ENCODE results near the gene GNB1L. TPM values are rescaled to one million over a fixed set of nuclear protein-coding genes. Genes with fewer than 3 reads are reported as not detected.

GNB1L gene
- total RNA-seq, 1 donor from 2014 or later, result 3.0 TPM

DNA sequence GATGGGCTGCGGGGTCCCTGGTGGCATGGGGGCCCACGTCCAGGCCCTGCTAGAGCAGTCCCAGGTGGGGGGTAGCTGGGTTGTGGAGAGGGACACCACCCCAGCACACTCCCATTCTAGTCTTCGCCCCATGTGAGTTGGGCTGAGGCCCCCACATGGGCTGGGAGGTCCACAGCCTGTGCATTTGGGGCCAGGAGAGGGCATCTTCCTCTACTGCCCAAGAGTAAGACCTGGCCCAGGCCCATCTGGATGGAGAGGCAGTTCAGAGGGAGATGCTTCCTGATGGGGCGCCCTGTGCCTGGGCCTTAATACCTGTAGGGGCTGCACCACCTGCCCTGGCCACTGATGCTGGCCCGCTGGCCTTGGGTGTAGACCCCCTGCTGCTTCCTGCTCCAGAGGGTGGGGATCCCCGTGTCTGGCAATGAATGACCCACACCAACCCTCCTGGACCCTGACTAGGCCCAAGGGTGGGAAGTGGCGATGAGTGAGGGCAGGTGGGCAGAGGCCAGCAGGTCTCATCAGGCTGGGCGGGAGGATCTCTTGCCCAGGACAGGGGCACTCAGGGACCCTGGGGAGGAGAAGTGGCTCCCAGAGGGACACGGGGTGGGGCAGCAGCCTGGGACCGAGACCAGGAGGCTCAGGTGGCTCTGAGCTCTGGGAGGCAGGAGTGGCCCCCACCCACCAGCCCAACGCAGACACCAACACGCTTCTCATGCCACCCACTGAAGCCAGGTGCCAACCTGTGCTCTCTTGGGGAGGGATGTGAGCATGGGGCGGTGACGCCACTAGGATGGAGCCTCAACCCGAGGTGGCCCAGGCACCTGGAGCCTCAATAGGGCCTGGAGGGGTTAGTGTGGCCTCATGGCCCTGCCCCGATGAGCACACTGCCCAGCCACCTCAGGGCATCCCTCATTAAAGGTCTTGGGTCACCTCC is 17.4 kb upstream of the GNB1L start:
- Mint-ChIP-seq H3K27ac (no peak overlapping the region), H3K27me3 (ENCODE audit: insufficient read depth, low read depth) (no peaks in the 10 kb centered on the region), H3K4me1 (peaks cover 15% of the 10 kb centered on the region), H3K4me3 (no peak overlapping the region), H3K36me3 (no peaks in the 10 kb centered on the region), H3K9me3 (no peaks in the 10 kb centered on the region)
- no peaks in the 10 kb centered on the region for H3K9me3 ChIP-seq (ENCODE audit: low read depth)
- no peak overlapping the region for H3K27ac ChIP-seq
- H3K4me3 ChIP-seq, result no peak overlapping the region
- TF ChIP-seq EZH2phosphoT487 (IDR thresholded peaks at IDR 0.05), result no peak
- TF ChIP-seq, protein P1, sequence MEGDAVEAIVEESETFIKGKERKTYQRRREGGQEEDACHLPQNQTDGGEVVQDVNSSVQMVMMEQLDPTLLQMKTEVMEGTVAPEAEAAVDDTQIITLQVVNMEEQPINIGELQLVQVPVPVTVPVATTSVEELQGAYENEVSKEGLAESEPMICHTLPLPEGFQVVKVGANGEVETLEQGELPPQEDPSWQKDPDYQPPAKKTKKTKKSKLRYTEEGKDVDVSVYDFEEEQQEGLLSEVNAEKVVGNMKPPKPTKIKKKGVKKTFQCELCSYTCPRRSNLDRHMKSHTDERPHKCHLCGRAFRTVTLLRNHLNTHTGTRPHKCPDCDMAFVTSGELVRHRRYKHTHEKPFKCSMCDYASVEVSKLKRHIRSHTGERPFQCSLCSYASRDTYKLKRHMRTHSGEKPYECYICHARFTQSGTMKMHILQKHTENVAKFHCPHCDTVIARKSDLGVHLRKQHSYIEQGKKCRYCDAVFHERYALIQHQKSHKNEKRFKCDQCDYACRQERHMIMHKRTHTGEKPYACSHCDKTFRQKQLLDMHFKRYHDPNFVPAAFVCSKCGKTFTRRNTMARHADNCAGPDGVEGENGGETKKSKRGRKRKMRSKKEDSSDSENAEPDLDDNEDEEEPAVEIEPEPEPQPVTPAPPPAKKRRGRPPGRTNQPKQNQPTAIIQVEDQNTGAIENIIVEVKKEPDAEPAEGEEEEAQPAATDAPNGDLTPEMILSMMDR (IDR thresholded peaks at IDR 0.05), result no peak
- TF ChIP-seq EZH2 (IDR thresholded peaks at IDR 0.05), result no peak
- peaks cover 17% of the 10 kb centered on the region for H4K20me1 ChIP-seq (ENCODE audit: low read depth)
- no peak overlapping the region for H2AFZ ChIP-seq (replicated peaks)
- H3F3A ChIP-seq (ENCODE audit: low read depth), result peaks cover 9% of the 10 kb centered on the region
- no peaks in the 10 kb centered on the region for H3K36me3 ChIP-seq
- H3K4me2 ChIP-seq, result no peak overlapping the region
- H3K27me3 ChIP-seq, result no peaks in the 10 kb centered on the region
- H3K9ac ChIP-seq, result no peak overlapping the region
- DNase-seq (ENCODE audit: low spot score), result no peak
- H3K79me2 ChIP-seq (ENCODE audit: low read depth), result no peaks in the 10 kb centered on the region
- peaks cover 11% of the 10 kb centered on the region for H3K4me1 ChIP-seq

DNA sequence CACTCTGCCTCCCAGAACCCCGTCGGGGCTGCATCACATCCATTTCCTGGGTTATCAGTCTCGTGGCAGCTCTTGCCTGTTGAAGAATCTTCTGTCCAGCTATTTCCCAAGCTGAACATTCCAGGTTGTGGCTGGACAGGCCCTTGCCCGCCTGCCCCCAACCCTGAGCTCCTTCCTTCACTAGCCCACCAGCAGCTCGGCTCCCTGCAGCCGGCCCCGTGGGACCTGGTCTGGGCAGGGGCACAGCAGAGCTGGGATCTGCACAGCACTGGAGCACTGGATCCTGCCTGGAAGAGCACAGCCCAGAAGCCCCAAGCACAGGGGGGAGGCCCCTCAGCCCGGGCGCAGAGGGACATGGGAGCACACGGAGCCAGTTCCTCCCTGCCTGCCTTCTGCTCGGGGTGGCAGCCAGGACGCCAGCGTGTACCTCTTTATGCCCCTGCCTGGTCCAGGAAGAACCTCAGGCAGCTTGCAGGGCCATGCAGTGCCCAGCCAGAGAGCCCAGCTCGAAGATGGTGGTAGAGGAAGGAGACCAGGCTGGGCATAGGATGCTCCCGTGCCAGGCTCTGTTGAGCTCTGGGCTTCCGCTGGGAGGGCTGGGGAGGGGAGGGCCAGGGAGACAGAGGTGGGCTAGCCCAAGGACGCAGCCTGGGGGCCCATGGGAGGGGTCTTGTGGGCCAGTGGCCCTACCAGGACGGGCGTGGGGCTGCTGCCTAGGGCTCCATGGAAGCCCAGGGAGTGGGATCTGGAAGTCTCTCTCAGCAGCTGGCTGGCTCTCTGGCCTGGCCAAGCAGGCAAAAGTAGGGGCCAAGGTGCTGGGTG is 16.6 kb upstream of the GNB1L start:
- H3K27ac Mint-ChIP-seq, result no peak overlapping the region

DNA sequence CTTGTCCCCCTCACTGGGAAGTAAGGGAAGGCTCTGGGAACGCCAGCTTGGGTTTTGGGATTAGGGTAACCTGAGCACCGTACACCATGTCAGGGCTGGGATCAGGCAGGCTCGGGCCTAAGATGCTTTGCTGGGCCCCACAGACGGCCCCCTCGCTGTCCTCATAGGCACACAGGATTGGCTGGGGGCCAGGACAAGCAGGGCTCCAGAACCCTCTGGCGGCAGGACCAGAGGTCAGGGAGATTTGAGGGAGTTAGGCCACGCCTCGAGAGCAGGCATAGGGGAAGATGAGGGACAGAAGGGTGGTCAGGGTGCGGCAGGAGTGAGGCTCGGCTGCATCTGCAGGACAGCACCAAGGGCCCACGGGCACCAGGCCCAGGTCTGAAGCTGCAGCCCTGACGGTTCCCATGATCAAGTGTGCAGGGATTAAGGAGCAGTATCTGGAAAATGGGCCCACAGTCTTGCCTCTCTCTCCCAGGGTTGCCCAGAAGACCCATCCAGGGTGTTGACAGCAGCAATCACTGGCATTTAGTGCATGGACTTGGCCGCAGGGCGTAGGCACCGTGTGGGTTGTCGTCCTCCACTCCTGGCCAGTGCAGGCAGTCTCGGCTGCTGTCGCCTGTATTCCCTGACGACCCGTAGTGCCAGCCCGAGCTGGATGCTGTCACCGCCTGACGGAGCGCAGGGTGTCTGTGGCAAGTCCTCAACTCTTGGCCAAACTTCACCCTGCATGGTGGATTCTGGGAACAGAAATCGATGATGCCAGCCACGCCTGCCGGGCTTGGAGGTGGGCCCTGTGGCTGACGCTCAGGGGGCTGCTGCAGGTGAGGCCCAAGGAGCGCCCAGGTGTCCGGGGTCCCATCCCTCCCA is 15.7 kb upstream of the GNB1L start:
- Histone ChIP-seq H3K9me3 (ENCODE audit: low read depth) (no peaks in the 10 kb centered on the region), H3K27ac (no peak overlapping the region), H2AFZ (replicated peaks) (no peak overlapping the region), H3K36me3 (no peaks in the 10 kb centered on the region), H4K20me1 (ENCODE audit: low read depth) (peaks cover 17% of the 10 kb centered on the region), H3K4me3 (no peak overlapping the region), H3K4me1 (peaks cover 11% of the 10 kb centered on the region), H3K9ac (no peak overlapping the region), H3F3A (ENCODE audit: low read depth) (peaks cover 9% of the 10 kb centered on the region), H3K27me3 (no peaks in the 10 kb centered on the region), H3K79me2 (ENCODE audit: low read depth) (no peaks in the 10 kb centered on the region), H3K4me2 (no peak overlapping the region)
- H3K27me3 Mint-ChIP-seq (ENCODE audit: insufficient read depth, low read depth), result no peaks in the 10 kb centered on the region
- H3K36me3 Mint-ChIP-seq, result no peaks in the 10 kb centered on the region
- peak overlapping the region; percentile 60 for H3K27ac Mint-ChIP-seq
- DNase-seq (ENCODE audit: low spot score), result no peak
- H3K4me1 Mint-ChIP-seq, result peaks cover 15% of the 10 kb centered on the region
- no peak for TF ChIP-seq EZH2 (IDR thresholded peaks at IDR 0.05)
- TF ChIP-seq, protein P1 (IDR thresholded peaks at IDR 0.05), result no peak
- H3K9me3 Mint-ChIP-seq, result no peaks in the 10 kb centered on the region
- H3K4me3 Mint-ChIP-seq, result no peak overlapping the region

More for the DNA sequence above, 16.6 kb upstream of the GNB1L start:
- peaks cover 18% of the 10 kb centered on the region for H4K20me1 ChIP-seq (ENCODE audit: low read depth)
- Mint-ChIP-seq H3K9me3 (no peaks in the 10 kb centered on the region), H3K36me3 (no peaks in the 10 kb centered on the region), H3K4me3 (no peak overlapping the region), H3K4me1 (peaks cover 15% of the 10 kb centered on the region), H3K27me3 (ENCODE audit: insufficient read depth, low read depth) (no peaks in the 10 kb centered on the region)
- no peak for TF ChIP-seq EZH2 (IDR thresholded peaks at IDR 0.05)
- TF ChIP-seq EZH2phosphoT487 (IDR thresholded peaks at IDR 0.05), result no peak
- TF ChIP-seq, protein P1 (IDR thresholded peaks at IDR 0.05), result no peak
- H3K36me3 ChIP-seq, result no peaks in the 10 kb centered on the region
- H3K9me3 ChIP-seq (ENCODE audit: low read depth), result no peaks in the 10 kb centered on the region
- no peaks in the 10 kb centered on the region for H3K27me3 ChIP-seq
- H3F3A ChIP-seq (ENCODE audit: low read depth), result peaks cover 9% of the 10 kb centered on the region
- H3K79me2 ChIP-seq (ENCODE audit: low read depth), result no peaks in the 10 kb centered on the region
- no peak overlapping the region for H2AFZ ChIP-seq (replicated peaks)
- peaks cover 11% of the 10 kb centered on the region for H3K4me1 ChIP-seq
- H3K4me3 ChIP-seq, result no peak overlapping the region
- no peak overlapping the region for H3K4me2 ChIP-seq
- no peak overlapping the region for H3K9ac ChIP-seq
- H3K27ac ChIP-seq, result no peak overlapping the region
- no peak for DNase-seq (ENCODE audit: low spot score)

Data from neural progenitor cell (in vitro differentiated cells).